Measurements from ENCODE around the gene SLC22A7. TPM values are rescaled to one million over a fixed set of nuclear protein-coding genes. Genes with fewer than 3 reads are reported as not detected.
A peak's percentile ranks its signal among the peaks of the same experiment; 100 is the strongest.
"Not testable (repeated sequence)": the region's sequence is repeated elsewhere in the genome, so short reads cannot be mapped to it uniquely, and the experiment has no call there.

SLC22A7 gene
- total and polyA plus RNA-seq, 4 experiments from 2014 or later, result not detected

DNA sequence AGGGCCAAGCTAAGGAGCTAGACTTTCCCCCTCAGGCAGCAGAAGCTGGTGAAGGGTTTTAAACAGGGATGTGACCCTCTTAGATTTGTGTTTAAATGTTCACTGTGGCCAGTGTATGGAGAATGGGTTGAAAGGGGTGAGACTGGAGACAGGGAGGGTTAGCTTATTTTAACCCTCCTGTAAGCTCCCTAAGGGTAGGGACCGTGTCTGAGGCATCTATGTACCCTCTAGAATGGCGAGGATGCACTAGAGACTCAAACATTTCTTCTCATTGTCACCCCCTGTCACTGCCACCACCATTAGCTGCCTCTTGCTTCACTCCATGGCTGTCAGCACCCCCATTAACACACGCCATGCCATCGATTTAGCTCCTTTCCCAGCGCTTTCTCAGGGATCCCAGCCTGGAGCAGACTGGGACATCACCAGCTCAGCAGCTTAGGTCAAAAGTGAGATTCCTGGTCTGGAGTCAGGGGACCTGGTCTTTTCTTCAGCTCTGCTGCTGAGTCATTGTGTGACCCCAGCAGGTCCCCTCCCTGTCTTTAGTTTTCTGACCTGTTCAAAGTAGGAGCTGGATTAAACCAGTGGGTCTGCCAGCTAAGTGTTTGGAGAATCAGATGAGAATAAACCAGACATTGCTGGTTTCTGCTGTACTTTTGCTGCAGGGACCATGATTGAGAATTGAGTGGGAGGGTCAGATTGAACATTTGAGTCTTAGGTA, 1.1 kb upstream of the SLC22A7 start:
- intact Hi-C loops (cut with micrococcal nuclease), result no loop called here
- CTCF ChIA-PET (ENCODE audit: partially characterized antibody), result interaction anchor here (1.0 to 2.5 kb wide), 5 partner anchors 11 to 210 kb away, joined by 3 to 18 read pairs (median 3); partner anchors contain the start of gene CRIP3
- no peaks in the 10 kb centered on the region for H3K36me3 ChIP-seq (ENCODE audit: insufficient read depth, low read length)

DNA sequence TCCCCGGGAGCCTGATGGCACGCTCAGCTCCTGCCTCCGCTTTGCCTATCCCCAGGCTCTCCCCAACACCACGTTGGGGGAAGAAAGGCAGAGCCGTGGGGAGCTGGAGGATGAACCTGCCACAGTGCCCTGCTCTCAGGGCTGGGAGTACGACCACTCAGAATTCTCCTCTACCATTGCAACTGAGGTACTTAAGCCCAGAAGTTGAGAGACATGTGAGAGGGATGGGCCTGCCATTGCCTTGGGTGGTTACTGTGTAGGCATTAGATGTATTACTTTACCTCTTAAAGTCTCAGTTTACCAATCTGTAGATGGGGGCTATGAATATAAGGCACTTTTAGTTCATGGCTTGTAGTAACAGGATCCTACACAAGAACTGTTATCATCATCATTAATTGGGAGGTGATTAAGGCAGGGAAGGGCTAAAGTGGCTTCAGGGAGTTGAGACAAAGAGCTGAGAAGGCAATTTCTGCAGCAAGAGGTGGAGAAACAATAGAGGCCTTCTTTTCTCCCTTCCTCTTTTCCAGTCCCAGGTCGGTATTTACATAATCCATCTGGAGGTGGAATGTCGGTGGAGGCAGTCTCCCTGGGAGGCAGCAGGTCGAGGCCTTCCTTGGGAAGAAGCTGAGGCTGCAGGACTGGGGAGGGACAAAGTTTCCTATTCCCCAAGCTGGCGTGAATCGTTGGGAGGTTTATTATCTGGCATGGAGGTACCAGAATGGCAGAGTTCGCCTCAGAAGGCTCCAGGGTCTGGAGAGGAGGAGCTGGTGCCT, 691 bp downstream of the SLC22A7 start:
- Histone ChIP-seq H3K9me3 (ENCODE audit: control insufficient read depth in 1 of 2, low read length in 2 of 2) (no peaks in the 10 kb centered on the region), H3K4me3 (ENCODE audit: low read length in 2 of 2) (no peak overlapping the region), H3K4me1 (ENCODE audit: insufficient read depth, low read length) (no peaks in the 10 kb centered on the region), H3K27me3 (ENCODE audit: insufficient read depth, low read length) (no peaks in the 10 kb centered on the region), H3K36me3 (ENCODE audit: insufficient read depth, low read length) (no peaks in the 10 kb centered on the region), H3K27ac (ENCODE audit: low read depth, low read length) (no peak overlapping the region)
- H3K9me3 Mint-ChIP-seq, result no peaks in the 10 kb centered on the region
- ChIA-PET POLR2A (ENCODE audit: partially characterized antibody) (no interaction called here), CTCF (ENCODE audit: partially characterized antibody) (no interaction called here)
- intact Hi-C loops (cut with micrococcal nuclease), result no loop called here
- no peak overlapping the region for H3K27ac Mint-ChIP-seq
- H3K4me3 Mint-ChIP-seq, result no peak overlapping the region
- DNase-seq, result no peak
- peaks cover 4 to 13% of the 10 kb centered on the region in 2 donors for H3K27me3 Mint-ChIP-seq
- H3K36me3 Mint-ChIP-seq, result no peaks in the 10 kb centered on the region
- H3K4me1 Mint-ChIP-seq, result peaks cover 0 to 2% (median 0%) of the 10 kb centered on the region in 4 donors

More for the DNA sequence above, 1.1 kb upstream of the SLC22A7 start:
- no peaks in the 10 kb centered on the region for H3K9me3 ChIP-seq (ENCODE audit: control insufficient read depth in 1 of 2, low read length in 2 of 2)
- Mint-ChIP-seq H3K27ac (peak overlapping the region in 1 of 7 donors; percentile 51), H3K36me3 (no peaks in the 10 kb centered on the region), H3K9me3 (peaks cover 0 to 2% (median 0%) of the 10 kb centered on the region in 8 donors), H3K4me3 (no peak overlapping the region), H3K27me3 (peaks cover 4 to 13% of the 10 kb centered on the region in 2 donors), H3K4me1 (peaks cover 0 to 2% (median 0%) of the 10 kb centered on the region in 4 donors)
- no peaks in the 10 kb centered on the region for H3K4me1 ChIP-seq (ENCODE audit: insufficient read depth, low read length)
- H3K27ac ChIP-seq (ENCODE audit: low read depth, low read length), result no peak overlapping the region
- H3K27me3 ChIP-seq (ENCODE audit: insufficient read depth, low read length), result no peaks in the 10 kb centered on the region
- DNase-seq, result no peak
- POLR2A ChIA-PET (ENCODE audit: partially characterized antibody), result no interaction called here
- H3K4me3 ChIP-seq (ENCODE audit: low read length in 2 of 2), result no peak overlapping the region

DNA sequence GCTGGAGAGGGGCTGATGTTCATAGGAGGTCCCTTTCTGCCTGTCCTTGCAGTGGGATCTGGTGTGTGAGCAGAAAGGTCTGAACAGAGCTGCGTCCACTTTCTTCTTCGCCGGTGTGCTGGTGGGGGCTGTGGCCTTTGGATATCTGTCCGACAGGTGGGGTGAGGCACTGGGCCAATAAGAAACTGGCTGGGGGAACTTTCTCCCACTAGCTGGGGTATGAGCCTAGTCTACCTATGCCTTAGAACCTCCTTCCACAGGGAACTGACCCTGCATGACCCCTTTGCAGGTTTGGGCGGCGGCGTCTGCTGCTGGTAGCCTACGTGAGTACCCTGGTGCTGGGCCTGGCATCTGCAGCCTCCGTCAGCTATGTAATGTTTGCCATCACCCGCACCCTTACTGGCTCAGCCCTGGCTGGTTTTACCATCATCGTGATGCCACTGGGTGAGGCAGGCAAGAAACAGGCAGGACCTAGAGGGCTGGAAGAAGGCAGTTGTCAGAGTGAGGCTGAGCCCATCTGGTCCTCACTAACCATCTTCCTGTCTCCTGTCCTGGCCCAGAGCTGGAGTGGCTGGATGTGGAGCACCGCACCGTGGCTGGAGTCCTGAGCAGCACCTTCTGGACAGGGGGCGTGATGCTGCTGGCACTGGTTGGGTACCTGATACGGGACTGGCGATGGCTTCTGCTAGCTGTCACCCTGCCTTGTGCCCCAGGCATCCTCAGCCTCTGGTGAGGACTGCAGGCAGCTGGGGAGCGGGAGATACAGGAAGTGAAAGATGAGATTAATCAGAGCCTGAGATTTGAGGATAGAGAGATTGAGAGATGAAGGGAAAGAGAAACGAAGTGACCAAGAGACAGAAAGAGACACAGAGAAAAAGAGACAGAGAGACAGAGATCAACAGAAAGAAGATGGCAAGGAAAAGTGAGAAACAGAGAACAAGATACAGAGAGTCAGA, 1.6 kb downstream of the SLC22A7 start:
- peaks cover 0 to 2% (median 0%) of the 10 kb centered on the region in 4 donors for H3K4me1 Mint-ChIP-seq
- no peak overlapping the region for H3K4me3 Mint-ChIP-seq
- no peaks in the 10 kb centered on the region for H3K4me1 ChIP-seq (ENCODE audit: insufficient read depth, low read length)
- no peaks in the 10 kb centered on the region for H3K36me3 Mint-ChIP-seq
- DNase-seq, result no peak
- H3K27ac Mint-ChIP-seq, result peak overlapping the region in 1 of 7 donors; percentile 3
- H3K27me3 Mint-ChIP-seq, result peaks cover 4 to 13% of the 10 kb centered on the region in 2 donors
- no peaks in the 10 kb centered on the region for H3K9me3 Mint-ChIP-seq
- no peak overlapping the region for H3K4me3 ChIP-seq (ENCODE audit: low read length in 2 of 2)
- ChIA-PET CTCF (ENCODE audit: partially characterized antibody) (no interaction called here), POLR2A (ENCODE audit: partially characterized antibody) (interaction anchor here (1.0 kb wide), 1 partner anchor 9 kb away, joined by 3 read pairs; the partner anchor contains the start of gene CRIP3)
- H3K9me3 ChIP-seq (ENCODE audit: control insufficient read depth in 1 of 2, low read length in 2 of 2), result no peaks in the 10 kb centered on the region
- H3K27ac ChIP-seq (ENCODE audit: low read depth, low read length), result no peak overlapping the region
- intact Hi-C loops (cut with micrococcal nuclease), result no loop called here
- H3K27me3 ChIP-seq (ENCODE audit: insufficient read depth, low read length), result no peaks in the 10 kb centered on the region
- no peaks in the 10 kb centered on the region for H3K36me3 ChIP-seq (ENCODE audit: insufficient read depth, low read length)

- DNase-seq, result no peak
- no peak overlapping the region for H3K4me3 Mint-ChIP-seq
- Histone ChIP-seq H3K36me3 (ENCODE audit: insufficient read depth, low read length) (no peaks in the 10 kb centered on the region), H3K9me3 (ENCODE audit: control insufficient read depth in 1 of 2, low read length in 2 of 2) (no peaks in the 10 kb centered on the region), H3K4me3 (ENCODE audit: low read length in 2 of 2) (no peak overlapping the region), H3K27ac (ENCODE audit: low read depth, low read length) (no peak overlapping the region), H3K27me3 (ENCODE audit: insufficient read depth, low read length) (no peaks in the 10 kb centered on the region), H3K4me1 (ENCODE audit: insufficient read depth, low read length) (no peaks in the 10 kb centered on the region)
- H3K27me3 Mint-ChIP-seq, result peaks cover 4 to 13% of the 10 kb centered on the region in 2 donors
- no peak overlapping the region for H3K27ac Mint-ChIP-seq
- H3K4me1 Mint-ChIP-seq, result peaks cover 0 to 2% (median 0%) of the 10 kb centered on the region in 4 donors
- no peaks in the 10 kb centered on the region for H3K36me3 Mint-ChIP-seq
- H3K9me3 Mint-ChIP-seq, result no peaks in the 10 kb centered on the region
- intact Hi-C loops (cut with micrococcal nuclease), result no loop called here
- ChIA-PET POLR2A (ENCODE audit: partially characterized antibody) (no interaction called here), CTCF (ENCODE audit: partially characterized antibody) (no interaction called here)
These were observed 3.2 kb downstream of the SLC22A7 start for GRCh38 chr6:43301081-43301870.

DNA sequence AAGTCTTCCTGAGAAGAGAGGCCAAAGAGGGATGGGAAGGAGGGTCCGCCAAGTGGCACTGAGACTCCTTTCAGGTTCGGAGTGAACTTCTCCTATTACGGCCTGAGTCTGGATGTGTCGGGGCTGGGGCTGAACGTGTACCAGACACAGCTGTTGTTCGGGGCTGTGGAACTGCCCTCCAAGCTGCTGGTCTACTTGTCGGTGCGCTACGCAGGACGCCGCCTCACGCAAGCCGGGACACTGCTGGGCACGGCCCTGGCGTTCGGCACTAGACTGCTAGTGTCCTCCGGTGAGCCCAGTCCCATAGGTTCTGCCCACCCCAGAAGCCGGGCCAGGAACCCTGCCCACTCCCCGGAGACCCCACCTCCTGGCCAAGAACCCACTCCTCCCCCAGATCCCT, 4.1 kb downstream of the SLC22A7 start:
- Histone ChIP-seq H3K27me3 (ENCODE audit: insufficient read depth, low read length) (no peaks in the 10 kb centered on the region), H3K4me1 (ENCODE audit: insufficient read depth, low read length) (no peaks in the 10 kb centered on the region), H3K4me3 (ENCODE audit: low read length in 2 of 2) (no peak overlapping the region), H3K27ac (ENCODE audit: low read depth, low read length) (no peak overlapping the region), H3K36me3 (ENCODE audit: insufficient read depth, low read length) (no peaks in the 10 kb centered on the region), H3K9me3 (ENCODE audit: control insufficient read depth in 1 of 2, low read length in 2 of 2) (no peaks in the 10 kb centered on the region)
- intact Hi-C loops (cut with micrococcal nuclease), result no loop called here
- Mint-ChIP-seq H3K4me1 (peaks cover 0 to 2% (median 0%) of the 10 kb centered on the region in 4 donors), H3K36me3 (no peaks in the 10 kb centered on the region), H3K9me3 (no peaks in the 10 kb centered on the region), H3K27me3 (peaks cover 1 to 7% of the 10 kb centered on the region in 2 donors), H3K4me3 (no peak overlapping the region), H3K27ac (peak overlapping the region in 1 of 7 donors; percentile 37)
- ChIA-PET POLR2A (ENCODE audit: partially characterized antibody) (interaction anchor here (0.7 kb wide), 1 partner anchor 1293 kb away, joined by 3 read pairs; no protein-coding TSS in a partner anchor), CTCF (ENCODE audit: partially characterized antibody) (no interaction called here)
- DNase-seq, result no peak

DNA sequence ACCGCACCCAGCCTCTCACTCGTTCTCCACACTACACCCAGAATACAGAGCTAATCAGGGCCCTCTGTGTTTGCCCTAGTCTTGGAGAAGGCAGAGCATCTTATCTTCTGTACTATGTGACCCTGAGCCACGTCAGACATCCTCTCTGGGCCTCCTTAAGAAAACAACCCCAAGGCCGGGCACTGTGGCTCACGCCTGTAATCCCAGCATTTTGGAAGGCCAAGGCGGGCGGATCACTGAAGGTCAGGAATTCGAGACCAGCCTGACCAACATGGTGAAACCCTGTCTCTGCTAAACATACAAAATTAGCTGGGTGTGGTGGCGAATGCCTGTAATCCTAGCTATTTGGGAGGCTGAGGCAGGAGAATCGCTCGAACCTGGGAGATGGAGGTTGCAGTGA, 4.9 kb downstream of the SLC22A7 start:
- H3K27ac Mint-ChIP-seq; H3K9me3 ChIP-seq (ENCODE audit: control insufficient read depth in 1 of 2, low read length in 2 of 2); H3K36me3 ChIP-seq (ENCODE audit: insufficient read depth, low read length); H3K27me3 Mint-ChIP-seq; H3K4me1 ChIP-seq (ENCODE audit: insufficient read depth, low read length); H3K36me3 Mint-ChIP-seq; H3K4me3 ChIP-seq (ENCODE audit: low read length in 2 of 2); CTCF ChIA-PET (ENCODE audit: partially characterized antibody); H3K27ac ChIP-seq (ENCODE audit: low read depth, low read length); H3K4me3 Mint-ChIP-seq; H3K27me3 ChIP-seq (ENCODE audit: insufficient read depth, low read length); POLR2A ChIA-PET (ENCODE audit: partially characterized antibody); intact Hi-C loops (cut with micrococcal nuclease); H3K9me3 Mint-ChIP-seq; H3K4me1 Mint-ChIP-seq; DNase-seq: not testable (repeated sequence)
